ENCODE measurements around the gene BLVRB. TPM values are rescaled to one million over a fixed set of nuclear protein-coding genes. Genes with fewer than 3 reads are reported as not detected.

Gene BLVRB
- total and polyA plus RNA-seq, 2 experiments from 2014 or later: 50.7 to 56.9 TPM

GRCh38 chr19:40416918-40417642, 48.5 kb downstream of the BLVRB start:
- H3K36me3 ChIP-seq (ENCODE audit: low read depth): no peaks in the 10 kb centered on the region
- H3K27ac ChIP-seq: no peak overlapping the region
- peak overlapping the region; percentile 68 for H2AFZ ChIP-seq
- TF ChIP-seq EZH2phosphoT487 (IDR thresholded peaks at IDR 0.05; ENCODE audit: insufficient read depth, low read depth) (no peak), EZH2 (IDR thresholded peaks at IDR 0.05; ENCODE audit: insufficient read depth, poor library complexity, severe bottlenecking) (no peak)
- H3K9me2 ChIP-seq (ENCODE audit: insufficient read depth): no peaks in the 10 kb centered on the region
- no peaks in the 10 kb centered on the region for H3K27me3 ChIP-seq (replicated peaks; ENCODE audit: insufficient read depth)
- H3K4me3 ChIP-seq: no peak overlapping the region
- peaks cover 6% of the 10 kb centered on the region for H3K79me2 ChIP-seq (ENCODE audit: insufficient read depth)
- H3F3A ChIP-seq (ENCODE audit: insufficient read depth): peaks cover 8% of the 10 kb centered on the region; the same call in 1 of the 2 replicates
- in situ Hi-C loops (cut with MboI): no loop called here
- DNase-seq: peak; percentile 50
- WGBS, 2 experiments (ENCODE audit: low coverage in 1 of 2, low lambda C conversion rate in 2 of 2, missing lambda C conversion rate in 2 of 2): 40% methylated on average over 16 of the region's 16 CpGs
- no peak overlapping the region for H3K4me2 ChIP-seq (ENCODE audit: unreplicated experiment)
- no peaks in the 10 kb centered on the region for H4K20me1 ChIP-seq (ENCODE audit: insufficient read depth)
- H3K4me1 ChIP-seq (ENCODE audit: insufficient read depth): peaks cover 9% of the 10 kb centered on the region
- H3K9me3 ChIP-seq (ENCODE audit: low read depth): no peaks in the 10 kb centered on the region
- no peak overlapping the region for H3K9ac ChIP-seq

DNA sequence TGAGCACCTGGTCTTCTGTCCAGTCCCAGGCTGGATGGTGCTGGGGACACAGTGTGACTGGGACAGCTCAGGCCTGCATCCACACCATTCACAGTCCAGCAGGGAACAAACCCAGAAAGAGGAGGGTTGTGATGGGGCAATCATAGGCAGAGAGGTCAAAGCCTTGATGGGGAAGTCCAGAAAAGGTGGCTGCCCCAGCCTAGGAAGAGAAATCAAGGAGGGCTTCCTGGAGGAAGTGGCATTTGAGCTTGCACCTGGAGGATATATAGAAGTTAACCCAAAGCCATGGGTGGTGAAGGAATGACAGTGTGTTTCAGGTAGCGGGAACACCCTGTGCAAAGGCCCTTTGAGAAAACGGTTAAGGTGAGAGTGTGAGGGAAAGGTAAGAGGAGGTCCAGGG, 49.8 kb downstream of the BLVRB start:
- WGBS, 2 experiments (ENCODE audit: low coverage in 1 of 2, low lambda C conversion rate in 2 of 2, missing lambda C conversion rate in 2 of 2): 97 to 98% methylated on average over 2 of the region's 2 CpGs
- TF ChIP-seq EZH2 (IDR thresholded peaks at IDR 0.05; ENCODE audit: insufficient read depth, poor library complexity, severe bottlenecking) (no peak), EZH2phosphoT487 (IDR thresholded peaks at IDR 0.05; ENCODE audit: insufficient read depth, low read depth) (no peak)
- DNase-seq: no peak

DNA sequence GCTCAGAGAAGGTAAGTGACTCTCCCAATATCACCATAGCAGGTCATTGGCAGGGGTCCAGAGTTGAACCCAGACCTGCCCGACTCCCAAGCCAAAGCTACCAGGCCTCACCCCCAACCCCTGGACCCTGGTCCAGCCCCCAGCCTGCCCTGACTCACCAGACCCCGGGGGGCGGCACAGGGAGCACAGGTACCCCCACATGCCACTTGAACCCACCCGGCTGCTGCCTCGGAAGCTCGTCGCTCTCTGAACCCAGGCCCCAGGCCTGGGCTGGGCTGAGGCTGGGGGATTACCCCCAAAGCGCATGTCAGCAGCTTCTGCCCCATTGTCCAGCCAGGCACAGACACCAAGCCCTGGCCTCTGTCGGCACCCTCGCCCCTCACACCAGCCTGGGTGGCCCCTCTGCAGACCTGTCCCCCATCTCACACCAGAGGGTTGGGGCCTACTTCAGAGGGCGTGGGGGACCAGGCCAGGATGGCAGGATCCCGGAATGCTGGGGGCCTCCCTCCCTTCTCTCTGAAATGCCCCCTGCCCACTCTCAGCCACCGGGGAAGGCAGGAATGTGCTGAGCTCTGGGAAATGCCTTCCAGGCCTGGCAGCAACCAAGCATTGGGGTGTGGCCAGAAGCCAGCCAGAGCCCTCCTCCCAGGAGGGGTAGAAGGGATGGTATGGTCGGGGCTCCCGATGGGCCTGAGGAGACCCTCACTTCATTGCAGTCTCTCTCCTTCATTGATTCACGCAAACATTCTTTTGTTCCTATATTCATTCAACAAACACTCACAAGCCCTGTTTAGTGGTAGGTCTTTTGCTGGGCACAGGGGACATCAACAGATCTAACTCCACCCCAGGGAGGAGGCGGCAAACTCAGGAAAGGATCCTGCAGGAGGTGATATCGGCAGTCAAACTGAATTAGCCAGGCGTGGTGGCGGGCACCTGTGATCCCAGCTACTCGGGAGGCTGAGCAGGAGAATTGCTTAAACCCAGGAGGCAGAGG, 50.7 kb downstream of the BLVRB start:
- Histone ChIP-seq H3K9me3 (ENCODE audit: low read depth) (no peaks in the 10 kb centered on the region), H3K9me2 (ENCODE audit: insufficient read depth) (no peaks in the 10 kb centered on the region), H3K27me3 (replicated peaks; ENCODE audit: insufficient read depth) (no peaks in the 10 kb centered on the region), H3K4me2 (ENCODE audit: unreplicated experiment) (no peak overlapping the region), H2AFZ (no peak overlapping the region), H3K79me2 (ENCODE audit: insufficient read depth) (no peaks in the 10 kb centered on the region), H3K27ac (no peak overlapping the region), H3K36me3 (ENCODE audit: low read depth) (no peaks in the 10 kb centered on the region), H3F3A (ENCODE audit: insufficient read depth) (no peaks in the 10 kb centered on the region), H4K20me1 (ENCODE audit: insufficient read depth) (no peaks in the 10 kb centered on the region), H3K4me3 (no peak overlapping the region), H3K4me1 (ENCODE audit: insufficient read depth) (no peaks in the 10 kb centered on the region), H3K9ac (no peak overlapping the region)
- no peak for DNase-seq
- TF ChIP-seq EZH2 (IDR thresholded peaks at IDR 0.05; ENCODE audit: insufficient read depth, poor library complexity, severe bottlenecking) (no peak), EZH2phosphoT487 (IDR thresholded peaks at IDR 0.05; ENCODE audit: insufficient read depth, low read depth) (no peak)
- WGBS, 2 experiments (ENCODE audit: low coverage in 1 of 2, low lambda C conversion rate in 2 of 2, missing lambda C conversion rate in 2 of 2): 69 to 72% methylated on average over 21 of the region's 21 CpGs
- in situ Hi-C loops (cut with MboI): no loop called here

More for the DNA sequence above, 49.8 kb downstream of the BLVRB start:
- in situ Hi-C loops (cut with MboI): no loop called here
- Histone ChIP-seq H3F3A (ENCODE audit: insufficient read depth) (no peaks in the 10 kb centered on the region), H3K9ac (no peak overlapping the region), H3K4me1 (ENCODE audit: insufficient read depth) (no peaks in the 10 kb centered on the region), H3K9me3 (ENCODE audit: low read depth) (no peaks in the 10 kb centered on the region), H3K79me2 (ENCODE audit: insufficient read depth) (no peaks in the 10 kb centered on the region), H3K9me2 (ENCODE audit: insufficient read depth) (no peaks in the 10 kb centered on the region), H3K4me3 (no peak overlapping the region), H3K27ac (no peak overlapping the region), H3K36me3 (ENCODE audit: low read depth) (no peaks in the 10 kb centered on the region), H3K4me2 (ENCODE audit: unreplicated experiment) (no peak overlapping the region), H4K20me1 (ENCODE audit: insufficient read depth) (no peaks in the 10 kb centered on the region), H2AFZ (no peak overlapping the region), H3K27me3 (replicated peaks; ENCODE audit: insufficient read depth) (no peaks in the 10 kb centered on the region)

DNA sequence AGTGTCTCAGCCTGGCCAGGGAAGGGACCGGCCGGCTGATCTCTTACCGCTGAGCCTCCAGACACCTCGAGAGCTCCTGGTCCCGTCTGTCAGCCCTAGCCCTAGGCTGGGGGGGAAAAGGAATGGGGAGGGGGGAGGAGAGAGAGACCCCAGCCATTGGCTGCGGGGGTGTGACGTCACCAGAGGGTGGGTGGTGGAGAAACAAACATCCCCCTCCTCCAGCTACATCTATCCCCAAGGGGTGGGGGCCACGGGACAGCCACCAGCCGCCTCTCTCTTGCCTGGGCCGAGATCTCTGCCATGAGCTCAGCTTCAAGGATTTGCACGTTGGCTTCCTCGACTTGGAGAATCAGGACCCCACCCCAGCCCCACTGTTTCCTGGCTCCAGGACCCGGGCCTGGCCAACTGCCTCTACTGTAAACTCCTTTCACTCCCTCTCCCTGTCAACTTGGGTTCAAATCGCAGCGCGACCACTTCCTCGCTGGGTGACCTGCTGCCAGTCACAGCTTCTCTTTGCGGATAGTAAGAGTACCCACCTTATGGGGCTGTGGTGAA, 52.2 kb downstream of the BLVRB start, which contains the start of gene PRX:
PRX (minus strand) TSS at position 88 of the 555 bp plus-strand sequence. CDS start 5,446 bp downstream, outside the sequence.
- 37 to 40% methylated on average over 14 to 18 of the region's 18 CpGs for WGBS, 2 experiments (ENCODE audit: low coverage in 1 of 2, low lambda C conversion rate in 2 of 2, missing lambda C conversion rate in 2 of 2)
- H3K4me1 ChIP-seq (ENCODE audit: insufficient read depth): no peaks in the 10 kb centered on the region
- no peak for DNase-seq
- TF ChIP-seq EZH2 (IDR thresholded peaks at IDR 0.05; ENCODE audit: insufficient read depth, poor library complexity, severe bottlenecking): no peak
- TF ChIP-seq EZH2phosphoT487 (IDR thresholded peaks at IDR 0.05; ENCODE audit: insufficient read depth, low read depth): no peak
- in situ Hi-C loops (cut with MboI): no loop called here
- H3K9me3 ChIP-seq (ENCODE audit: low read depth): no peaks in the 10 kb centered on the region
- no peaks in the 10 kb centered on the region for H3K27me3 ChIP-seq (replicated peaks; ENCODE audit: insufficient read depth)
- no peaks in the 10 kb centered on the region for H3F3A ChIP-seq (ENCODE audit: insufficient read depth)
- no peak within 1 kb of the TSS for H3K4me2 ChIP-seq (ENCODE audit: unreplicated experiment)
- H3K36me3 ChIP-seq (ENCODE audit: low read depth): no peaks in the 10 kb centered on the region
- no peaks in the 10 kb centered on the region for H3K9me2 ChIP-seq (ENCODE audit: insufficient read depth)
- H3K79me2 ChIP-seq (ENCODE audit: insufficient read depth): no peaks in the 10 kb centered on the region
- no peaks in the 10 kb centered on the region for H4K20me1 ChIP-seq (ENCODE audit: insufficient read depth)
- no peak within 1 kb of the TSS for H3K4me3 ChIP-seq
- no peak within 1 kb of the TSS for H3K9ac ChIP-seq
- no peak within 1 kb of the TSS for H2AFZ ChIP-seq
- H3K27ac ChIP-seq: no peak within 1 kb of the TSS

Data from GM23248 (cell line).